GM12801 (cell line): Measurements from ENCODE around the gene FBXO34.

Experiments used
- TF ChIP-seq, protein P1 (sequence below): IDR thresholded peaks from one replicate; pipeline ENCODE4 v1.5.1; 2011; ENCODE audit warnings: control low read depth; ENCODE audit not compliant: insufficient read length; ENCODE audit errors: extremely low read depth

FBXO34 gene

DNA sequence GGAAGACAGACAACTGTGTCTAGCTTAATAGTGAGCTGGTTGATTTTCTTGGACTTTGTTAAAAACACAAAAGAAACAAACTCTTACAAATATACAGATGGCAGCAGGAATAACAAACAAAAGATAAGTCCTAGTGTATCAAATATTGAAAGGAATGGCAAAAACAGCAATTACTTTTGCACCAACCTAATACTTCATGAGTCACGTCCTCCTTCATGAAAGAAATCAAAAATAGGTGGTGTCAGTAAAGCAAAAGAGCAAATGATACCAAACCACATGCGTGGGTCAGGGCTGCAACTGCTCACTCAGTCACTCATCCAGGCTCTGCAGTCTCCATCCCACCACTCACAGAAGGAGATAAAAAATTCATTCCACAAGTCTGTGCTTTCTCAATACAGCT is 128.6 kb downstream of the FBXO34 start:
- TF ChIP-seq, protein P1, sequence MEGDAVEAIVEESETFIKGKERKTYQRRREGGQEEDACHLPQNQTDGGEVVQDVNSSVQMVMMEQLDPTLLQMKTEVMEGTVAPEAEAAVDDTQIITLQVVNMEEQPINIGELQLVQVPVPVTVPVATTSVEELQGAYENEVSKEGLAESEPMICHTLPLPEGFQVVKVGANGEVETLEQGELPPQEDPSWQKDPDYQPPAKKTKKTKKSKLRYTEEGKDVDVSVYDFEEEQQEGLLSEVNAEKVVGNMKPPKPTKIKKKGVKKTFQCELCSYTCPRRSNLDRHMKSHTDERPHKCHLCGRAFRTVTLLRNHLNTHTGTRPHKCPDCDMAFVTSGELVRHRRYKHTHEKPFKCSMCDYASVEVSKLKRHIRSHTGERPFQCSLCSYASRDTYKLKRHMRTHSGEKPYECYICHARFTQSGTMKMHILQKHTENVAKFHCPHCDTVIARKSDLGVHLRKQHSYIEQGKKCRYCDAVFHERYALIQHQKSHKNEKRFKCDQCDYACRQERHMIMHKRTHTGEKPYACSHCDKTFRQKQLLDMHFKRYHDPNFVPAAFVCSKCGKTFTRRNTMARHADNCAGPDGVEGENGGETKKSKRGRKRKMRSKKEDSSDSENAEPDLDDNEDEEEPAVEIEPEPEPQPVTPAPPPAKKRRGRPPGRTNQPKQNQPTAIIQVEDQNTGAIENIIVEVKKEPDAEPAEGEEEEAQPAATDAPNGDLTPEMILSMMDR, result no peak

DNA sequence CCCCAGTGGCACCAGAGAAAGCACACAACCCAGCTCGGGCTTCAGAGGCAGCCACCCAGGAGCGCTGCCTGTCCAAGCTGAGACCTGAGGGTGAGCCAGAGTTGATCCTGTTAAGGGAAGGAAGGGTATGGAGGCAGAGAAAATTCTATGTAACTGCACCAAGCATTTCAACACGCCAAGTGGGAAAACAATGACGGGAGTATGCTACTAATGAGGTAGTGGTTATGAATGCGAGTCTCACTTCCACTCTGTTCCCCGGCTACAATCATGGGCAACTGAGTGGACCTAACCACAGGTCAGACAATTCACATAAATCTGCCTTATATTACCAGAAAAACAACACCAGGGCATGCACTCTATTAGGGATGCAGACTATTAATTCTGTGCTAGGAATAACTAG is 130.5 kb downstream of the FBXO34 start:
- TF ChIP-seq, protein P1, result no peak
